Adrenal gland (tissue), 5 donors: ENCODE measurements around the gene SMTNL1.

Experiments used
- POLR2A ChIP-seq, 2 donors: fragments of 450-650 bp; IDR thresholded peaks; one replicate each; pipeline ENCODE4 v1.6.1; 2017; ENCODE audit warnings: antibody characterized with exemption in 2 of 2, mild to moderate bottlenecking in 2 of 2, moderate library complexity in 1 of 2
- TF ChIP-seq, protein P1 (sequence below), 6 experiments: fragments of 450-650 bp in 4 of 6; fragments of 200-600 bp in 2 of 6; sonication (generic) in 1 of 6; IDR thresholded peaks; 1 replicate in 5 of 6; 2 replicates in 1 of 6; pipeline versions ENCODE4 v1.5.1 to v1.8.0; 2016 to 2021; ENCODE audit warnings: antibody characterized with exemption in 6 of 6, mild to moderate bottlenecking in 2 of 6, moderate library complexity in 1 of 6
- donor health status: DM: no; HTN: no; CAD: no.

GRCh38 chr11:57511741-57512430 is 25.5 kb upstream of the SMTNL1 start:
- TF ChIP-seq, protein P1, sequence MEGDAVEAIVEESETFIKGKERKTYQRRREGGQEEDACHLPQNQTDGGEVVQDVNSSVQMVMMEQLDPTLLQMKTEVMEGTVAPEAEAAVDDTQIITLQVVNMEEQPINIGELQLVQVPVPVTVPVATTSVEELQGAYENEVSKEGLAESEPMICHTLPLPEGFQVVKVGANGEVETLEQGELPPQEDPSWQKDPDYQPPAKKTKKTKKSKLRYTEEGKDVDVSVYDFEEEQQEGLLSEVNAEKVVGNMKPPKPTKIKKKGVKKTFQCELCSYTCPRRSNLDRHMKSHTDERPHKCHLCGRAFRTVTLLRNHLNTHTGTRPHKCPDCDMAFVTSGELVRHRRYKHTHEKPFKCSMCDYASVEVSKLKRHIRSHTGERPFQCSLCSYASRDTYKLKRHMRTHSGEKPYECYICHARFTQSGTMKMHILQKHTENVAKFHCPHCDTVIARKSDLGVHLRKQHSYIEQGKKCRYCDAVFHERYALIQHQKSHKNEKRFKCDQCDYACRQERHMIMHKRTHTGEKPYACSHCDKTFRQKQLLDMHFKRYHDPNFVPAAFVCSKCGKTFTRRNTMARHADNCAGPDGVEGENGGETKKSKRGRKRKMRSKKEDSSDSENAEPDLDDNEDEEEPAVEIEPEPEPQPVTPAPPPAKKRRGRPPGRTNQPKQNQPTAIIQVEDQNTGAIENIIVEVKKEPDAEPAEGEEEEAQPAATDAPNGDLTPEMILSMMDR (IDR thresholded peaks at IDR 0.05), result no peak
- TF ChIP-seq POLR2A (IDR thresholded peaks at IDR 0.05), result no peak
